RWPE1 (cell line): ENCODE data around the gene SLC4A9.
A peak's percentile ranks its signal among the peaks of the same experiment; 100 is the strongest.

Experiments
- CTCF ChIA-PET: fragments of 350-600 bp; sonication (Branson Sonifier 250); formaldehyde crosslinking; extraction: SDS; loops from one replicate; lab custom pipeline; 2021; lab: Yijun Ruan, JAX
- POLR2A ChIA-PET: fragments of 400-600 bp; formaldehyde crosslinking; extraction: SDS; loops from one replicate; lab custom pipeline; 2020; ENCODE audit warnings: antibody characterized with exemption; ENCODE audit not compliant: low non-redundant PET; lab: Yijun Ruan, JAX
- DNase-seq: peaks from one replicate; pipeline ENCODE4 v3.0.0; 2012; ENCODE audit warnings: low spot score
- H3K27ac ChIP-seq: fragments of 450-650 bp; 2 replicates; pipeline ENCODE4 v1.5.1; 2017
- TF ChIP-seq, protein P1 (sequence below): fragments of 450-650 bp; conservative IDR thresholded peaks from 2 replicates; pipeline ENCODE4 v1.5.1; 2017; ENCODE audit warnings: low read depth, mild to moderate bottlenecking

The SLC4A9 gene

DNA sequence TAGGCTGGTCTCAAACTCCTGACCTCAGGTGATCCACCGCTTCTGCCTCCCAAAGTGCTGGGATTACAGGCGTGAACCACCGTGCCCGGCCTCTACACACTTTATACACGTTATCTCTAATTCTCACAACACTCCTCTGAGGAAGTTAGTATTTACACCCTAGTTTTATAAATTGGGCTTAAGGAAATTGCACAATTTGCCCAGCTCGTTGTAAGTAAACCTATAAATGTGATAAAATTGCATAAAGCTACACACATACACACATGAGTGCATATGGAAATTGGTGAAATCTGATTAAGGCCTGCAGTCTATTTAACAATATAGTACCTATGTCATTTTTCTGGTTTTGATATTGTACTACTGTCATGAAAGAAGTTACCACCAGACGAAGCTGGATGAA lies 4.4 kb upstream of the SLC4A9 start:
- CTCF ChIA-PET: interaction anchor here (0.6 to 6.2 kb wide), 6 partner anchors 10 to 863 kb away, joined by 3 to 55 read pairs (median 4); partner anchors contain the start of gene HBEGF
- POLR2A ChIA-PET: no interaction called here
- TF ChIP-seq, protein P1, sequence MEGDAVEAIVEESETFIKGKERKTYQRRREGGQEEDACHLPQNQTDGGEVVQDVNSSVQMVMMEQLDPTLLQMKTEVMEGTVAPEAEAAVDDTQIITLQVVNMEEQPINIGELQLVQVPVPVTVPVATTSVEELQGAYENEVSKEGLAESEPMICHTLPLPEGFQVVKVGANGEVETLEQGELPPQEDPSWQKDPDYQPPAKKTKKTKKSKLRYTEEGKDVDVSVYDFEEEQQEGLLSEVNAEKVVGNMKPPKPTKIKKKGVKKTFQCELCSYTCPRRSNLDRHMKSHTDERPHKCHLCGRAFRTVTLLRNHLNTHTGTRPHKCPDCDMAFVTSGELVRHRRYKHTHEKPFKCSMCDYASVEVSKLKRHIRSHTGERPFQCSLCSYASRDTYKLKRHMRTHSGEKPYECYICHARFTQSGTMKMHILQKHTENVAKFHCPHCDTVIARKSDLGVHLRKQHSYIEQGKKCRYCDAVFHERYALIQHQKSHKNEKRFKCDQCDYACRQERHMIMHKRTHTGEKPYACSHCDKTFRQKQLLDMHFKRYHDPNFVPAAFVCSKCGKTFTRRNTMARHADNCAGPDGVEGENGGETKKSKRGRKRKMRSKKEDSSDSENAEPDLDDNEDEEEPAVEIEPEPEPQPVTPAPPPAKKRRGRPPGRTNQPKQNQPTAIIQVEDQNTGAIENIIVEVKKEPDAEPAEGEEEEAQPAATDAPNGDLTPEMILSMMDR: no peak

DNA sequence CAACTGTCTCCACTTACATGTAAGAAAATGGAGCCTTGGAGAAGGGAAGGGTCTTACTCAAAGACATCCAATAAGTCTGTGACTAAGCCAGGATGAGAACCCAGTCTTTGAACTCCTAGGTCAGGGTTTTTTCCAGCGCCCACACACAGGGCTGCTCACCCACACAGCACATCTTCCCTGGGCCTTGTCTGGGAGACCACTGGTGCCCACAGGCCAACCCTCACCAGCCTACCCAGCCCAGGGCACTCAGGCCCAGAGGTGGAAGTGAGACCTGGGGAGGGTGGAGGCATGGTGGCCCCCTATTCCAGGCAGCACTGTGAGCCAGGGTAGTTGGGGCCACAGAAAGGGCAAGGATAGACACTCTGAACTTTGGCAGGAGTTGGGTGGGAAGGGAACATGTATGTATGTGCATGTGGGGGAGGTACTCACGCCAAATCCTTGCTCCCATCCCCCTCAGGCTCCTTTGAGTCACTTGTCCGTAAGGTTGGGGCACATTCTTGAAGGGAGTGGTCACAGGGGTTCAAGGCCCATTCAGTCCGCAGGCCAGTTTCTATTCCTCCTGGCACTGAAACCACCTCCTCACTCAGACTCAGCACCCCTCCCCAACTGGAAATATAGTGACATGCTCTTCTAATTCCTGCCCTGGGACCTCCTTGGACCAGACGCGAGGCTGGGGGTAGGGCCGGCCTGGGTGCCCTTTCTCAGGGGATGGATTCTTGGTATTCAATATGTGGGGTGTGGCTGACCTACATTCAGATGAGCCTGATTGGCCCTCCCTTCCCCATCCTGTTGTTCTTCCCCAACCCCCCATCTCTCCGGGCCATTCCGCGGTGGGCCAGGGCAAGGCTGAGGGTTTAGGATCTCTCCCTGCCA lies 2.9 kb upstream of the SLC4A9 start:
- no peak overlapping the region for H3K27ac ChIP-seq
- ChIA-PET CTCF (interaction anchor here (2.8 kb wide), 1 partner anchor 11 kb away, joined by 15 read pairs; the partner anchor contains the start of gene HBEGF), POLR2A (no interaction called here)
- TF ChIP-seq, protein P1: no peak
- no peak for DNase-seq

More for the DNA sequence above, 4.4 kb upstream of the SLC4A9 start:
- no peak overlapping the region for H3K27ac ChIP-seq
- DNase-seq: no peak

DNA sequence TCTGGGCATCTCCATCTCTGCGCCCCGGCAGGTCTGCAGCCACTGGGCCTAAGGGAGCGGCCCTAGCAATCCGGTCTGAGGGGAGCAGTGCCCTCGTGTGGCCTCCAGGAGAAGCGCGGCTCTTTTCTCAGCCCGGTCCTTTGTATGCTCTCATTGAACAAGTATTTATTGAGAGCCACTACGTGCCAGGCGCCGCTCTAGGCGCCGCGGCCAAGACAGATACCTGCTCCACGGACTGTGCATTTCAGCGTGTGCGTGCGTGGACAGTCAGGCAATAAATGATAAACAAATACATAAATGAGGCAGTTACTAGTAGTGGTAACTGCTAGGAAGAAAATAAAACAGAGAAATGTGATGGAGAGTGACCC lies 2.3 kb upstream of the SLC4A9 start:
- CTCF ChIA-PET: interaction anchor here (1.3 to 2.3 kb wide), 2 partner anchors 9 to 114 kb away, joined by 3 to 44 read pairs; no protein-coding TSS in a partner anchor
- TF ChIP-seq, protein P1: peak; percentile 98
- POLR2A ChIA-PET: no interaction called here
- no peak overlapping the region for H3K27ac ChIP-seq
- DNase-seq: peak; percentile 95

DNA sequence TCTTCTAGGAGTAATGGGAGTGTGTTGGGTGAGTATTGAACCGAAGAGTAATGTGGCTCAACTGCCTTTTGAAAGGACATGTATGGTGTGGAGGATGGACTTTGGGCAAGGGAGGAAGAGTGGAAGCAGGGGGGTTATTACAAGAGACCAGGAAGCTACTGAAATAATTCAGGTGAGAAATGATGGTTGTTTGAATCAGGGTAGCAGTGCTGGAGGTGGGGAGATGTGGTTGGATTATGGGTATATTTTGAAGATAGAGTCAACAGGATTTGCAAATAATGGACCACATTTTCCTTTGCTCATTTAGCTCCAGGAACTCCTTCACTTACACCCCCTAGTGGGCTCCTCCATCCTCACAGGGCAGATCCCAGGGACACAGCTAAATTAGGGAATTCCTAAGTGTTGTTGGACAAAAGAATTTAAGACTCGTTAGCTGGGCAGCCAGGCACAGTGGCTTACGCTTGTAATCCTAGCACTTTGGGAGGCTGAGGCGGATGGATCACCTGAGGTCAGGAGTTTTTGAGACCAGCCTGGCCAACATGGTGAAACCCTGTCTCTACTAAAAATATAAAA lies 1.2 kb upstream of the SLC4A9 start:
- peak; percentile 74 for DNase-seq
- ChIA-PET CTCF (interaction anchor here (0.5 to 2.3 kb wide), 12 partner anchors 8 to 572 kb away, joined by 3 to 44 read pairs (median 4); no protein-coding TSS in a partner anchor), POLR2A (interaction anchor here (0.7 kb wide), 1 partner anchor 15 kb away, joined by 4 read pairs; no protein-coding TSS in a partner anchor)
- H3K27ac ChIP-seq: no peak overlapping the region
- TF ChIP-seq, protein P1: peak; percentile 49

DNA sequence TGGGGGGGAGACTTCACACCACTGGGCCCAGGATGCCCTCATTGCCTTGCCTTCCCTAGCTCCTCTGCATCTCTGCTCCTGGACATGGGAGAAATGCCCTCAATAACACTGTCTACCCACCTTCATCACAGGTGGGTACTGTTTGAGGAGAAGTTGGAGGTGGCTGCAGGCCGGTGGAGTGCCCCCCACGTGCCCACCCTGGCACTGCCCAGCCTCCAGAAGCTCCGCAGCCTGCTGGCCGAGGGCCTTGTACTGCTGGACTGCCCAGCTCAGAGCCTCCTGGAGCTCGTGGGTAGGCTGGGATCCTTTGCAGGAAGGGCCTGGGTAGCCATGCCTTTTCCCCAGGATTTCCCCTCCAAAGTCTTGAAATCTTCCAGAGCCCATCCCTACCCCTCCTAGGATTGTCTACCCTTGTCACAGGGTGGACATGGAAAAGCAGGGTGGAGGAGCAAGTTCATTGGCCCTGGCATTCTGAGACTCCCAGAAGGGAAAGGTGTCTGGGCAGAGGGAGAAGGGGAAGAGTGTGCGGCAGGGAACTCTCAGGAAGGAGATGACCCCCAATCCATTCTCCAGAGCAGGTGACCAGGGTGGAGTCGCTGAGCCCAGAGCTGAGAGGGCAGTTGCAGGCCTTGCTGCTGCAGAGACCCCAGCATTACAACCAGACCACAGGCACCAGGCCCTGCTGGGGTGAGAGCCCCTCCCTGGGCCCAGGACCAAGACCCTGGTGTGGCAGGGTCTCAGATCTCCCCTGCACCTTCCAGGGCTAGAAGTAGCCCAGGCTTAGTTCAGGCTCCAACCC lies 886 bp downstream of the SLC4A9 start:
- TF ChIP-seq, protein P1: no peak
- no peak for DNase-seq
- H3K27ac ChIP-seq: no peak overlapping the region
- POLR2A ChIA-PET: no interaction called here
- CTCF ChIA-PET: interaction anchor here (0.7 to 1.3 kb wide), 5 partner anchors 9 to 629 kb away, joined by 4 to 8 read pairs (median 4); no protein-coding TSS in a partner anchor
